ENCODE results near the gene MITF. TPM values are rescaled to one million over a fixed set of nuclear protein-coding genes. Genes with fewer than 3 reads are reported as not detected.

MITF gene
- total RNA-seq, 1 donor from 2014 or later, result 6.0 TPM

DNA sequence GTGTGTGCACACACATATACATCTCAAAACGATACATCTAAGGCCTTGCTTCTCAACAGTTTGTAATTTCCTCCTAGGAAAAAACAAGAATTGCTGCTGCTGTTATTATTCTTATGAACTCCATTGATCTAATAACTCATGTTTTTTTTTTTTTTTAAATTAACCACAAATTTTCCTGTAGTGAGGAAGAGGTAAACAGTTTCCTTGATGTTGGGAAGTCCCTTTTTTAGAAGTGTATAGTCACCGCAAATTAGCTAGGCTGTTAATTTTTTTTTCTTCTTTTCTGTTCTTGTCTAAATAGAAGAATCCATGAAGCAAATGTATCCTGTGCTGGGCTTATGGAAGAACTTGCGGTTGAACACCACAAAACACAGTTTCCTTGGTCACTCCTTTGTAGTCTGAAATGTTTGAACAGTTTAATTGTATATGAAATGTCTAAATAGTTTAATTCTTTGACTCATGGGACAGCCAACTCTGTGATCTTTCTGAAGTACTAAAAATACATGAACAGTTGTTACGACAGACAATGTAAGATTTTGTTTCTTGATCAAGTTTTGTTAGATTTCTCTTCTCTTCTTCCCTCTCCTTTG lies 64.5 kb downstream of the MITF start:
- H3K79me2 ChIP-seq (ENCODE audit: insufficient read depth, low read length), result no peaks in the 10 kb centered on the region
- H3K4me1 ChIP-seq (ENCODE audit: insufficient read depth, low read length), result peaks cover 4% of the 10 kb centered on the region
- no peaks in the 10 kb centered on the region for H3K27me3 Mint-ChIP-seq (ENCODE audit: low read depth, unreplicated experiment)
- H3K4me2 ChIP-seq (ENCODE audit: low read length), result no peak overlapping the region
- no peak overlapping the region for H3K27ac Mint-ChIP-seq (ENCODE audit: unreplicated experiment)
- no peak overlapping the region for H3K4me3 ChIP-seq (ENCODE audit: insufficient read depth, low read depth, low read length)
- H3K36me3 Mint-ChIP-seq (ENCODE audit: low read depth, unreplicated experiment), result peaks cover 2% of the 10 kb centered on the region
- H3K9me3 ChIP-seq (ENCODE audit: insufficient read depth, low read depth, low read length), result no peaks in the 10 kb centered on the region
- H2AFZ ChIP-seq (ENCODE audit: low read depth, low read length), result no peak overlapping the region
- no peaks in the 10 kb centered on the region for H3K9me3 Mint-ChIP-seq (ENCODE audit: unreplicated experiment)
- no peak overlapping the region for H3K9ac ChIP-seq (ENCODE audit: low read length)
- peaks cover 22% of the 10 kb centered on the region for H3K4me1 Mint-ChIP-seq (ENCODE audit: low read depth, unreplicated experiment)
- TF ChIP-seq EZH2 (IDR thresholded peaks at IDR 0.05; ENCODE audit: insufficient read depth, low read length), result no peak
- TF ChIP-seq, protein P1, sequence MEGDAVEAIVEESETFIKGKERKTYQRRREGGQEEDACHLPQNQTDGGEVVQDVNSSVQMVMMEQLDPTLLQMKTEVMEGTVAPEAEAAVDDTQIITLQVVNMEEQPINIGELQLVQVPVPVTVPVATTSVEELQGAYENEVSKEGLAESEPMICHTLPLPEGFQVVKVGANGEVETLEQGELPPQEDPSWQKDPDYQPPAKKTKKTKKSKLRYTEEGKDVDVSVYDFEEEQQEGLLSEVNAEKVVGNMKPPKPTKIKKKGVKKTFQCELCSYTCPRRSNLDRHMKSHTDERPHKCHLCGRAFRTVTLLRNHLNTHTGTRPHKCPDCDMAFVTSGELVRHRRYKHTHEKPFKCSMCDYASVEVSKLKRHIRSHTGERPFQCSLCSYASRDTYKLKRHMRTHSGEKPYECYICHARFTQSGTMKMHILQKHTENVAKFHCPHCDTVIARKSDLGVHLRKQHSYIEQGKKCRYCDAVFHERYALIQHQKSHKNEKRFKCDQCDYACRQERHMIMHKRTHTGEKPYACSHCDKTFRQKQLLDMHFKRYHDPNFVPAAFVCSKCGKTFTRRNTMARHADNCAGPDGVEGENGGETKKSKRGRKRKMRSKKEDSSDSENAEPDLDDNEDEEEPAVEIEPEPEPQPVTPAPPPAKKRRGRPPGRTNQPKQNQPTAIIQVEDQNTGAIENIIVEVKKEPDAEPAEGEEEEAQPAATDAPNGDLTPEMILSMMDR (IDR thresholded peaks at IDR 0.05; ENCODE audit: insufficient read depth, low read depth, low read length), result no peak
- DNase-seq (ENCODE audit: low read depth) (no peak), FAIRE-seq (no peak)
- H3K27me3 ChIP-seq (ENCODE audit: insufficient read depth, low read length), result peaks cover 4% of the 10 kb centered on the region
- no peak overlapping the region for H3K27ac ChIP-seq (ENCODE audit: low read depth, low read length)
- no peak overlapping the region for H3K4me3 Mint-ChIP-seq (ENCODE audit: unreplicated experiment)
- H4K20me1 ChIP-seq (ENCODE audit: insufficient read depth, low read length), result no peaks in the 10 kb centered on the region
- no peaks in the 10 kb centered on the region for H3K36me3 ChIP-seq (ENCODE audit: insufficient read depth, low read length)

- H3K9ac ChIP-seq (ENCODE audit: low read length), result no peak overlapping the region
- Mint-ChIP-seq H3K27me3 (ENCODE audit: low read depth, unreplicated experiment) (no peaks in the 10 kb centered on the region), H3K36me3 (ENCODE audit: low read depth, unreplicated experiment) (peaks cover 2% of the 10 kb centered on the region), H3K27ac (ENCODE audit: unreplicated experiment) (no peak overlapping the region), H3K4me3 (ENCODE audit: unreplicated experiment) (no peak overlapping the region), H3K9me3 (ENCODE audit: unreplicated experiment) (no peaks in the 10 kb centered on the region), H3K4me1 (ENCODE audit: low read depth, unreplicated experiment) (peaks cover 20% of the 10 kb centered on the region)
- TF ChIP-seq, protein P1 (IDR thresholded peaks at IDR 0.05; ENCODE audit: insufficient read depth, low read depth, low read length), result no peak
- no peak overlapping the region for H2AFZ ChIP-seq (ENCODE audit: low read depth, low read length)
- peaks cover 4% of the 10 kb centered on the region for H3K4me1 ChIP-seq (ENCODE audit: insufficient read depth, low read length)
- H3K36me3 ChIP-seq (ENCODE audit: insufficient read depth, low read length), result no peaks in the 10 kb centered on the region
- DNase-seq (ENCODE audit: low read depth) (no peak), FAIRE-seq (no peak)
- H4K20me1 ChIP-seq (ENCODE audit: insufficient read depth, low read length), result no peaks in the 10 kb centered on the region
- H3K79me2 ChIP-seq (ENCODE audit: insufficient read depth, low read length), result no peaks in the 10 kb centered on the region
- H3K9me3 ChIP-seq (ENCODE audit: insufficient read depth, low read depth, low read length), result no peaks in the 10 kb centered on the region
- no peak overlapping the region for H3K4me2 ChIP-seq (ENCODE audit: low read length)
- H3K27ac ChIP-seq (ENCODE audit: low read depth, low read length), result no peak overlapping the region
- peaks cover 4% of the 10 kb centered on the region for H3K27me3 ChIP-seq (ENCODE audit: insufficient read depth, low read length)
- H3K4me3 ChIP-seq (ENCODE audit: insufficient read depth, low read depth, low read length), result no peak overlapping the region
These were observed 66.2 kb downstream of the MITF start for GRCh38 chr3:69805491-69805890.

DNA sequence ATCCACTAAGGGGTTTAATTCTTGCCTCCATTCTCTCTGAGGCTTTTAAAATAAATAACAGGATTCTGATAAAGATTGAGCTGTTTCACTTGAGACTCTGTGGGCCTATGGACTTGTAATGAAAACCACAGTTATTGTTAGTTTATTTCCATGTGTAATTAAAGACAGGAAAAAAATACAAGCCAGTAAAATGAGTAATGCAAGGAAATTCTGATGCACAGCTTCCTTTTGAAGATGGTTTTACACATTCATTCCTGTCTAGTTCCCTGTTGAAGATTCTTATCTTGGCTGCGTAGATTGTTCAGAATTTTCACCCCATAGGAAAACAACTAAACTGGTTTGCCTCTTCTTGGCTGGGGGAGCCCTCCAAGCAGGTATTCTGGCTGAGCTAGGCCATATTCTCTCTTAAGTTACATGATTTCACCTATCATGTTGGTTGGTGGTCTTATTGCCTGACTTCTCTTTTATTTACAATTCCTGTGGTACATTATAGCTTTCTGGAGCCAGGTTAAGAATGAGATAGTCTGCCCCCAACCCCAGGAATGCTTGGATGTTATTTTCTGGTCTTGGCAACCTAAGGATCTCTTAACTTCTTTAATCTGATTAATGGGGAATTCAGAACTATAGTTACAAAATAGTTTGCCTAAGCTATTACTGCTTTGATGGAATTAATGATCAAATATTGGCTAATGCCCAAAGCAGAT lies 67.6 kb downstream of the MITF start:
- TF ChIP-seq, protein P1 (IDR thresholded peaks at IDR 0.05; ENCODE audit: insufficient read depth, low read depth, low read length), result no peak
- TF ChIP-seq EZH2 (IDR thresholded peaks at IDR 0.05; ENCODE audit: insufficient read depth, low read length), result no peak
- no peaks in the 10 kb centered on the region for H4K20me1 ChIP-seq (ENCODE audit: insufficient read depth, low read length)
- Mint-ChIP-seq H3K27me3 (ENCODE audit: low read depth, unreplicated experiment) (no peaks in the 10 kb centered on the region), H3K4me3 (ENCODE audit: unreplicated experiment) (peak overlapping the region; percentile 14), H3K27ac (ENCODE audit: unreplicated experiment) (peak overlapping the region; percentile 91), H3K4me1 (ENCODE audit: low read depth, unreplicated experiment) (peaks cover 20% of the 10 kb centered on the region), H3K36me3 (ENCODE audit: low read depth, unreplicated experiment) (peaks cover 2% of the 10 kb centered on the region), H3K9me3 (ENCODE audit: unreplicated experiment) (no peaks in the 10 kb centered on the region)
- no peak overlapping the region for H2AFZ ChIP-seq (ENCODE audit: low read depth, low read length)
- H3K27ac ChIP-seq (ENCODE audit: low read depth, low read length), result peak overlapping the region; percentile 41
- no peaks in the 10 kb centered on the region for H3K79me2 ChIP-seq (ENCODE audit: insufficient read depth, low read length)
- no peaks in the 10 kb centered on the region for H3K36me3 ChIP-seq (ENCODE audit: insufficient read depth, low read length)
- H3K9me3 ChIP-seq (ENCODE audit: insufficient read depth, low read depth, low read length), result no peaks in the 10 kb centered on the region
- peaks cover 4% of the 10 kb centered on the region for H3K27me3 ChIP-seq (ENCODE audit: insufficient read depth, low read length)
- H3K9ac ChIP-seq (ENCODE audit: low read length), result no peak overlapping the region
- H3K4me3 ChIP-seq (ENCODE audit: insufficient read depth, low read depth, low read length), result no peak overlapping the region
- DNase-seq (ENCODE audit: low read depth) (peak; percentile 88), FAIRE-seq (peak; percentile 75)
- peak overlapping the region; percentile 30 for H3K4me2 ChIP-seq (ENCODE audit: low read length)
- H3K4me1 ChIP-seq (ENCODE audit: insufficient read depth, low read length), result peaks cover 4% of the 10 kb centered on the region
